GM21529 (cell line): ENCODE results near the gene MYO5B.

Experiments used
- ATAC-seq: cut with Tn5 transposase; IDR thresholded peaks from one replicate; pipeline ENCODE4 v1.9.1; 2021; ENCODE audit not compliant: unreplicated experiment

Gene MYO5B

DNA sequence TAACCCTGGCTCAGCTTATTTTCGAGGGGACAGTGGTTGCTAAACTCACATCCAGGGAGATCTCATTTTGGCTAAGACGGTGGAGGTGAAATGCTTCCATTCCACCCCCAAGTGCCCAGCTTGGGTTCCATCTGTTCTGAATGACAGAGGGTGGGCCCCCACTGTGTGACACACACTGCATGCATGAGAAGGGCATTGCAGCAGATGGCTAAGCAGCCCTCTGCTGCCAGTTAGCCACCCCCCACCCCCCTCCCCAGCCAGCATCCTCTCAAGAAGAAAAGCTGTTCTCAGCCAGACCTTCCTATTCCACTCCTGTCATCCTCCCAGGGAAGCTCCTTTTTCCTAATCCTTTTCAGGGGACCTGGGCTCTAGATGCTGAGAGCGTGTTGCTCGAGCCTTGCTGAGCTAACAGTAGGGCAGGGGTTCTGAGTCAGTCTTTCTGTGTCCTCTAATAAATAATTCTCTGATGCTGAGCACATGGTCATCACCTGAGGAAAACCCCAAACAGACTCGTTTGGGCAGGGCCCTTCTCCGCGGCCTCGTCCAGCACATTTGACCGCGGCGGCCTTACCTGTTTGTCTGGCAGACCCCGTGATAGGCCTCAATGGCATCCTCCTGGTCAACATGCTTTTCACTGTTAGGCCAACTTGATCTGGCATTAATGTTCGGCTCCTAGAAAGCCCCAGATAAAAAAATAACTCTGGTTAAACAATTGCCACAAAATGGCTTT, 332.1 kb downstream of the MYO5B start:
- no peak for ATAC-seq

DNA sequence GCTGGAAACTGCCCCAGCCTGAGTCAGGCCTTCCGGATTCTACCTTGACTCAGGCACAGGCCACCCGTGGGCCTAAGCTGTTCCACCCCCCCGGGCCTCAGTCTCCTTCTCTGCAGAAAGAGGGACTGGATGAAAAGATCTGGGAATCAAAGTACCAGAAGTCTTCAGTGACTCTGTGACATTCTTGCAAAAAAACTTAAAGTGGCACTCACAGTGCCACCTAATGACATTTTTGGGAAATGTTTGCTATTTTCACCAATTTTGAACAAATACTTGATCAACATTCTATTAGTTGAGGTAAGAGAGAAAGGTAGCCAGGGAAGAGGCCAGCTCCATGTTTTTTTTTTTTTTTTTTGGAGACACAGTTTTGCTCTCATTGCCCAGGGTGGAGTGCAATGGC, 333.3 kb downstream of the MYO5B start:
- no peak for ATAC-seq

DNA sequence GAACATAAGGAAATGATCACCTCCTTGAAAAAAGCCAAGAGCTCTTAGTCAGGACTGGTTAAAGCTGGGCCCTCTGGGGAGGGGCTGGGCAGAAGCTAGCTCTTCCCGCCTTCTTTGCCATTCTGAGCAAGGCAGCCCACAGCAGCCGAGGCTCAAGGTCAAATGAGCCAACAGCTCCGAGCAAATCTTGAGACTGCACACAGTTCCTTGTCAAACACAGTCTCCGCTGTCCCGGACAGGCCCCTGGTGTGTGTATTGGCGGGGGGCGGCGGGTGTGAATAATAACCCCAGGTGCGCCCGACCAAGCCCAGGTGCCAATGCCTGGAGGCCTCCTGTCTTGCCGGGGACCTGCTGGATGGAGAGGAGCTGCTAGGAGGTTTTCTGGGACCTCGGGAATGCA, 335.2 kb downstream of the MYO5B start:
- ATAC-seq: no peak

DNA sequence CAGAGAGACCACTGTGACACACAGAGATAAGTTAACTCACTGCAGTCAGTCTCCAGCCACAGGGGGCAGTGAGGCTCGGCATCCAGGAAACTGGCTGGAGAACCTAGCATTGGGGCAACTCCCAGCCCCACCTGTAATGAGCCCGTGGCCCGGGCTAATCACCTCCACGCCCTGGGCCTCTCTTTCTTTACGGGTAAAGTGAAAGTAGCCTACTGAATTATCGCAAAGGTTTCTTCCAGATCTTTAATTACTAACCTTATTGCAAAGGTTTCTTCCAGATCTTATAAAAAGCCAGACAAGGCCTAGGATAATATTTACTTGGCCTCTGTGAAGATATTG, 336.0 kb downstream of the MYO5B start:
- ATAC-seq: no peak

DNA sequence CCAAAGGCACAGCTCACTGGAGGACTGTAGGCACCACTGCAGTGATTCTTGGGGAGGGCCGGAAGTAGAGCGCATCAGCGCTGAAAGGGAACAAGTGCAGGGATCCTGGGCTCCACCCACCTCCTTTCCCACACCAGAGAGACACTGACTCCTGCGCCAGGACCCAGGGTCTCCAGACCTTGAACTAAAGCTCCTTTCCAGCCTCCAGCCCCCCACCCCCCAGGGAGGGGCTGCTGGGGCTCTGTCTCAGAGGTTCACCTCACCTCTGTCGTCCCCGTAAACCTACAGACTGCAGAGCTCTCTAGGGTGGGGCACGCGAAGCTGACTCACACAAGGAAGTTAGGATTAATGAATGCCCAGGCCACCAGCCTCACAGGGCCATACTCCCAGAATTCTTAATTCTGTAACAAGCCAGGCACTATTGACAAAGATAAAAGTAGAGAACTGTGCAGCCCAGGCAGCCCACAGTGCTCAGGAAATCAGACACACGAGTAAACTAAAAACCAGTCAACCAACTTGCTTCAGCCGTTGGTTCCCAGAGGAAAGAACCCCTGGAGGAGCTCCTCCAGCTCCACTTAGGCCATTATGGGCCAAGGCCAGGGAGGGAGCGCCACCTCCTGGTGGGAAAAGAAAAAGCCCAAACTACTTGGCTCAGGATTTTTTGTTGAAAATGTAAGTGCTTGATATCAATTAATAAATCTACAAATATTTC, 336.5 kb downstream of the MYO5B start:
- ATAC-seq: no peak

DNA sequence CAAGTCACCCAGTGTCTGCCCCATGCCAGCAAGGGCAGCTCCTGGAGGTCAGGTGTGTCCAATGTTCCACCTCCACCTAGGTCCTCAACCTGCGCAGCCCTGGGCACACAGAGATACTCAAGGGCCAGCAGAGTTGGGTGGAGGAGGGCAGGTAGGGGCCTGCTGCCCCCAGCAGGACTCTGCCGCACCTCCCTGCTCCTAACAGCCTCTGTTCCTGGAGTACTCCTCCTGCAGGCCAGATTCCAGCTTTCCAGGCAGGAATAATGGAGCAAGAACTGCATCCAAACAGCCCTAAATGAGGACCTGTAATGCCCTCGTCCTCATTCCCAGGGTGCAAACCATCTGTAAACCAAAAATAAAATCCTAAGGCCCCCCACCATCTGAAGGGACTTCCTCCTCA, 337.2 kb downstream of the MYO5B start:
- ATAC-seq: no peak

DNA sequence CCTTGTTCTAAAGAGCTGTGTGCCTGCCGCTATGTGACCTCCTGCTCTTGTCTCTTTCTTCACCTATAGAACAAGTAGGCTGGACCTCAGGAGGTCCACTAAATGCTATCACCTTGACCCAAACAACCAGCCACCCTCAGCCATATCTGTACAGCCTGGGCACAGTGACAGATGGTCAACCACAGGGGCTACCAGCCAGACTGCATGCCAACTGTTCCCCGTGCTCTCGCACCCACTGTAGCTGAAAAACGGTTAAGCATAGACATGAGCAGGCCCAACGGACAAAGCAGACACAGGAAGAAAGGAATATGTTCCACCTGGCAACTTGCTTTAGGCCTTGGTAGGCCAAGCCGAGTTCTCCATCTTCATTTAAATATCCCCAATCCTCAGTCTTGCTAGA, 338.5 kb downstream of the MYO5B start:
- ATAC-seq: no peak

DNA sequence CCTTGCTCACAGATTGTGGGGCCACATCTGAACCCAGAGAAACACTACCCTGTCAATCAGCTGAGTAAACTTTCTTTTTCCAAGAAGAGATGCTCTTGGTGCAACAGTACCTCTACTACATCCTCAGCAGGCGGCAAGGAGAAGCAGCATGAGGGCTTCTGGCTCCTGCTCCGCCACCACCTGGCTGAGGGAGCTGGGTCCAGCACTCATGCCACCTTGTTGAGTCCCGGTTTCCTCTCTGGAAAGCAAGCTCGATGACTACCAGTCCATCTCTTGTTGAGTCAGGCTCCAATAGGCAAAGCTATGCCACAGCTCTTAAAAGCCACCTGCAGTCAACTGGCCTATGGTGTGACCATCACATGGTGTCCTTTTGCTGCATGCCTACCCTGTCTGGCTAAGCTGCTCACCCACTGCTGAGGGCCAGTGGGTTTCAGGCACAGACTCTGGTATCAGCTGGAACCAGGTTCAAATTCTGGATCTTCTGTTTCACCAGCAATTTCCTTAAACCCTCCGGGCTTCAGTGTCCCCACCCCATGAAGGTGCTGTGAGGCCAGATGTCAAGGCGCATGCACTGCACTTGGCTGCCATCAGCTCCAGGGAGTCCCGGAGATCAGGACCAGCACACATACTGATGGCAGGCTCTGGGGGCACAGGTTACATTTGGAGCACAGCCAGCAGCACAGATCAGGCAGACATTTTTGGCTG, 339.1 kb downstream of the MYO5B start:
- ATAC-seq: no peak

DNA sequence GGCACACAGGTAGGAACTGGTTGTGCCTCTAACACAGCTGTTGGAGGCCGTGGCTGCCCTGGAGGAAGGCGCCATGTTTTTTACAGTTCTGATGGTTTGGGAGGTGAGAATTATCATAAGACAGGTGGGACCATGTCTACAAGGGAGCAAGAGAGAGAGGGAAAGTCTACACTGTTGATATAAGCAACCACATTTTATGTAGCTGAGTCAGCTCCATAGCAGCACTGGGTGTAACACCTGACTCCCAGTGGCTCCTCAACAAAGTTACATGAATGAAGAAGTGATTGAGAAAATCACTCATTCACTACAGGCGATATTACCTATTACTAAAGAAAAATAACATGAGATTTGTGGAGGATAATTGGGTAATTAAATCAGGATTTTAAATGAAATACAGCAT, 340.3 kb downstream of the MYO5B start:
- ATAC-seq: no peak

DNA sequence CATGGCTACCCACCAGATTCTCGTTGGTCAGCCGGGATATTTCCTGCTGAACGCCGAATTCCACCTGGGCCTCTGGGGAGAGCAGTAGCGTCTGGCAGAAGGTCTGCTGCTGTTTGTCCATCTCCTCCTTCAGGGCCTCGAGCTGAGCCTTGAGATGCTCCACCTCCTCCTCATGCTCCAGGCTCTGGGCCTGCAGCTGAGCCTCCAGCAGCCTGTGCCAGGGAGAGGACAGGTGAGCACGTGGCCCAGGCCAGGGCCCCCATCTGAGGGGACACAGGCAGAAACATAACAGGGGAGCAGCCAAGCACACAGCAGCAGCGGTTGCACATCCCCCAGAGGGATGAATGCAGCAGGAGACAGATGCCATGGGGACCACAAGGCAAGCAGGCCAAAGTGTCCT, 341.5 kb downstream of the MYO5B start:
- no peak for ATAC-seq

DNA sequence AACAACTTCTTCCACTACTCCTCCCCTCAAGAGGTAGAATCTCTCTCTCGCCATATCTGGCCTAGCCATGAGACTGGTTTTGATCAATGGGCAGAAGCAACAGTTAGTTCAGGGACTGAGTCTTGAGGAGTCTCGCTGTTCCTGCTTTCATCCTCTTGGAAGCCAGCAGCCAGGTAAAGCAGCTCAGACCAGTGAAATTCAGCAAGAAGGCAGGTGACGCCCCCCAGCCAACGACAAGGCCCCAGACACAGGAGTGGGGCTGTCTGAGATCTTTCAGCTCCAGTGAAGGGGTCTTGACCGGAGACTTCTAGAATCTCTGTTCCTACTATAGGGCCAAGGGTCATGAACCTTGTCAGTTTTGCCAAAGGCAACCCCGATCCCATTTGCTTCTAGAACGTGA, 341.9 kb downstream of the MYO5B start:
- ATAC-seq: no peak

DNA sequence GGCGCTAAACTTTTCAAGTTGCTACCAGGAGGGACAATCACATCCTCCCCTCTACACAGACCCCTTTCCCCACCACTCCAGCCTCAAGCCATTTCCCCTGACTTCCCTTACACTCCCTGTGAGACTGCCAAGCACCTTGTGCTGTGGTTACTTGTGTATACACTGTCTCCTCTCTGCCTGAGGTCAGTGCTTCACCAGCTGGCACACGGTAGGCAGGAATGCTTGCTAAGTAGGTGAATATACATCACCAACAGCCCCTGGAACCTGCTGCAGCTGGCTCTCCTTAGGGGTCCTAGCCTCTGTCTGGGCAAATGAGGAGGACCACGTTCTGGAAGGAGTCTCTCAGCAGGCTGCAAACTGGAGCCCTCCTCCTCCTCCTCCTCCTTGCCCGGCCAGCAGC, 343.3 kb downstream of the MYO5B start:
- no peak for ATAC-seq

DNA sequence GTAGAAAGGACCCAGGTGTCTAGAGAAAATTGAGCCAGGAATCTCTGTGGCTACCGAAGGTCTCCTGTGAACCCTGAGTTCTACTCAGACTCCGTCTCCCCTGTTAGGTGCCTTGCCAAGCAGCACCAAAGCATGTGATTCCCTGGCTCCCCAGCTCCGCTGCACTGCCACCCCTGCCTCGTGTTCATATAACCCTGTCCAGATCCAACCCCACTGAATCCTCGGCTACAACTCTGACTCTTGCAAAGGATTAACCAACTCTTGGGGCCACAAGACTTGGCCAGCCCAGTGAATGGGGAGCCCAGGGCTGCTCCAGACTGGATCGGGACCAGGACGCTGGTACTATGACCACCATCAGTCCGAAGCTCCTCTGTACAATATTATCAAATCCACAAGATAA, 344.3 kb downstream of the MYO5B start:
- ATAC-seq: no peak

DNA sequence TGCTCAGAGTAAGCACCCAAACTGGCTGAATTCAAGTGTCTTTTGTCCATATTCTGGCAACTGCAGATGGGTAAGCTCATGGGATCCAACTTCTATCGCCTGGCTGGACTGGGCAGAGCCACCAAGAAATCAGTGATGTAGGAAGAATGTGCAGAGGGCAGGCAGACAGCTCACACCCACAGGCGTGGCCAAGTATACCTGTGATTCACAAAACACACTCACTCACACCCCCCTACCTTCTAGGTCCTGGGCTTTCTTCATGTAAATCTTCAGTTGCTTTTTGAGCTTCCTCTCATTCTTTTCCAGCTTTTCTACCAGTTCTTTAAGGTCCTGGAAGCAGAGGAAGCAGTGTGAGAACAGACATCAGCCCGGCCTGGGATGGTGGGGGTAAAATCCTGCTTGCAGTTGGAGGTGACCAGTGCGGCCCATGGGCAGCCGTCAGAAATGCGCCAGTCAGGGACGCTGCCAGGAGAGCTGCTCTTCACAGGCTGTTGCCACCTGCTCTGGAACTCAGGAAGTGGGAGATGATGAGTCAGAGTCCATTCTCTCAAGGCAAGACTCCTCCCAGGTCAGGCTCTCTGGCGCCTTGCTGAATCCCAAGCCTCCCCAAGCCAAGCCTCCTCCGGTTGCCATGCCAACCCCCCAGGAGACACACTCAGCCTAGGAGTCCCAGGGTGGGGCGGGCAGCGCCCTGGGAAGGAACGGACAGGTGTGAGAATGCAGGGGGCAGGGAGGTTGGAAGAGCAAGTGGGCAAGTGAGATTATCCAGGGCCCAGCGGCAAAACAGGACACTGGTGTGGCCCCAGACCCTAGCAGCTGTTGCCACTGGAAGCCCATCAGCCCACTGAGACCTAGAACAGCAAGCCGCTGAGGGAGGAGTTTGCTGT, 345.4 kb downstream of the MYO5B start:
- ATAC-seq: no peak

DNA sequence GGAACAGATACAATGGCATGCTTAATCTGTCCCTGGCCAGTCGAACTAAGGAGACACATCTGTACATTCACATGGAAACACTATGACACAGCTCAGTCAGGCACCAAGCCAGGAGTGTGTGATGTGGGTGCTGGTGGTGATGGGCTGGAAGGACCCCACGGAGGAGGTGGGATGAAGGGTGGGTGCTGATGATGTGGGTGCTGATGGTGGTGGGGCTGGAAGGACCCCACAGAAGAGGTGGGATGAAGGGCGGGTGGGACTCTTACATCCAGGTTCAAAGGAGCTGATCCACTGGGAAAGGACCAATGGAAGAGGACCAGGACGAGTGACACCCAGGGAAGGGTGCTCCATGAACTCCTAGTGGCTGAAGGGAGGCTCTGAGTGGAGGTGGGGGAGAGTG, 346.8 kb downstream of the MYO5B start:
- no peak for ATAC-seq

DNA sequence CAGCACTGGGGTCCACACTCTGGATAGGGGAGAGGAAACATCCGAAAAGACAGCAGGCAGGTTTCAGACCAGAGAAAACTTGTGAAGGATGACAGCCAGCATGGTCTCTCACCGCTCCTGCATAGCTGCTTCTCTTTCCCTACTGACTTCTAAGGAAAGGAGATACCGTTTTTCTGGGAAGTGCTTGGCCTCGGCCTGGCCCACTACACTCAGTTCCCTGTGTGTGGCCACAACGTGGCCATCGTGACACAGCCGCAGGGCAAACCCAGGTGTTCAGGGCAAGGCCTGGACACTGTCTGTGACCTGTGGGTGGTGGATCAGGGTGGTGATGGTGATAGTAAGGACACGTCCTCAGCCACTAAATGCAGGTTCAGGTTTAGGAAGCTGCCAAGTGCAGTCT, 347.4 kb downstream of the MYO5B start:
- ATAC-seq: no peak

DNA sequence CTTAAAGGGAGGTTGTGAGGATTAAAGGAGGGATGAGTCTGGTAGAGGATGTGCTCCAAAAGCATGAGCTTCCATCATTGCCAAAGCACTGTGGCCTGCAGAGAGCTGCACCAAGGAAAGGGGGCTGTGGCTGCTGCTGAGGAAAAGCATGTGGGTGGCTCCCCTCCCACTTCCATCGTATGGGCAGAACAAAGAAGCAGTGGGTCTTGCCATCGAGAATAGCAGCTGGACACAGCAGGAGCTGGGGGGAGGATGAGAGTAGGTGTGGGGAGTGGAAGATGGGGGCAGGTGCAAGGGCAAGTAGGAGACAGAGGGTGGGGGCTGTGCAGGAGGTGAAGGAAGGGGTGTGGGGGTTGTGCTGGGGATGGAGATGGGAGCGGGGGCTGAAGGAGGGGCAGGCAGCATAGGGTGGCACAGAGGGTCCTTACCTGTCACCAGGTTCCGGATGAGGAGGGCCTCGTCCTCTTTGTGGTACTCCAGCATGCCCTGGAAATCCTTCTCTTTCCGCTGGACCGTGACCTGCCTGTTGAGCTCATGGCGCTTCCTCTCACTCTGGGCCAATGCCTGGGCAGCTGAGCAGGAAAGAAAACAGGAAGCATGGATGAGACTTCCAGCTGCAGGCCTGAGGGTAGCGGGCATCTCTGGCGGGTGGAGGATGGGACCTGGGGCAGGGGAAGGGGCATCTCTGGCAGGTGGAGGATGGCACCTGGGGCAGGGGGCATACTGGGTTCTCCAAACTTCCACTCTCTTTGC, 348.1 kb downstream of the MYO5B start:
- no peak for ATAC-seq

DNA sequence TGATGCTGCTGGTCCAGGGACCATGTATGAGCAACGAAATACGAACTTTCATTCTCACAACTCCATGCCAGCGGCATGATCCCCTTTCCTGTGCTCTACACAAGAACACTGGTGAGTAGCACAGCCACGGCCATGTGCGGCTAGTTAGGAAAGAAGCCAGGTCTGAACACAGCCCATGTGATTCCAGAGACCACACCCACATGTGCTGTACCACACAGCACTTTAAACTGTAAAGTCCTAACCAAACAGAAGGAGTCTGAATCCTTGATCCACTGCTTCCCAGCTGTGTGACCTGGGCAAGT, 348.6 kb downstream of the MYO5B start:
- no peak for ATAC-seq

DNA sequence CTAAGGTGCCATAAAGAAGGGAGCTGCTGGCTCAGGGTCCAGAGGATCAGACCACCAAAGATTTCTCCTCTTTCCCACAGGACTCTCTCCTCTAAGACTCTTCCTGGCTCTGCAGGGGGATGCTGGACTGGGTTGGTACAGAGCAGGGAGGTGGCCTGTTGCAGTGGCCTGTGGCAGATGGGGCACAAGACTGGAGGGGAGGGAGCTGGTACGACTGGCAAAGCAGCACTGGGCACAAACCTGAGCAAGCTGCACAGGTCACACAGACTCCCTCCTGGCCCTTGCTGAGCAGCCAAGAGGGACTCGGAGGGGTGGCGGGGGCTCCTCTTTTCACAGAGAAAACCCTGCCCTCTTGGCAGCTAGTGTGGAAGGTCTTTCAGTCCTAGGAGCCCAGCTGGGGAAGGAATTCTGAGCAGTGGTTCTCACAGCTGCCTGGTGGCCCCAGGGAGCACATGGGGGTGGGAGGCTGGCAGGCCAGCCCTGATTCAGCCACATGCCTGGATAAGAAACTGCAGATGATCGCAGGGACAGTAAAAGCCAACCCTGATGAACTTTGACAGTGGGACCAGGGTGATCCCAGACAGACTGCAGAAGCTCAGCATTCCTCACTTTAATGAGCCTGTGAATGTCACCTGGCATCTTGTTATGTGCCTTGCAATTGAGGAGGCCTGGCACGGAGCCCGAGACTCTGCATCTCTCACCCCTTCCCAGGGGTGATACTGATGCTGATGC, 349.2 kb downstream of the MYO5B start:
- ATAC-seq: no peak

DNA sequence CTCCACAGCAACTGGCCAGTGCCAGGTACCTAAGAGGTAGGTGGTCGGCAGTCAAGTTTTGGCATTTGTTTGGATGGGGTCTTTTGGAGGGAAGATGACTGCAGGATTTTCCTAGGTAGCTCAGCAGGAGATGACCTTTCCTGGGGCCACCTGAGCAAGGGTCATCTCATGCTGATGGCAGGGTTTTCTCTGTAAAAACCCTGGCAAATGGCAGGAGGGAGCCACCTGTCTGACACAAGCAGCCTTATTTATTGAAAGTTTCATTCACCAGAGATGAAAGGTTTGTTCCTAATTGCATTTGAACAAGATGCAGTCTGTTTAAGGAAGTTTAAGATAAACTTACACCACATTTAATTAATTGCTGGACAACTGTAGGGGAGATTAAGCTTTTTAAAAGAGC, 350.0 kb downstream of the MYO5B start:
- no peak for ATAC-seq
